HCT116 (cell line): ENCODE measurements around the gene RRAGD.

Source experiments
- EZH2 ChIP-seq: fragments of 200-600 bp; sonication (generic); IDR thresholded peaks from 2 replicates; pipeline ENCODE4 v1.6.1; 2017; ENCODE audit warnings: antibody characterized with exemption, mixed run types
- TF ChIP-seq, protein P1 (sequence below): IDR thresholded peaks from 2 replicates; pipeline ENCODE4 v1.6.1; 2012

GRCh38 chr6:89392823-89393222 is 19.2 kb downstream of the RRAGD start:
- no peak for TF ChIP-seq EZH2
- TF ChIP-seq, protein P1, sequence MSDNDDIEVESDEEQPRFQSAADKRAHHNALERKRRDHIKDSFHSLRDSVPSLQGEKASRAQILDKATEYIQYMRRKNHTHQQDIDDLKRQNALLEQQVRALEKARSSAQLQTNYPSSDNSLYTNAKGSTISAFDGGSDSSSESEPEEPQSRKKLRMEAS: no peak
